Measurements from ENCODE around the gene NUP214. TPM values are rescaled to one million over a fixed set of nuclear protein-coding genes. Genes with fewer than 3 reads are reported as not detected.

NUP214 gene
- polyA plus RNA-seq (ENCODE audit: insufficient read length) = 75.2 TPM
- long read RNA-seq, donor 1, partial matches to known transcripts = 39 of 41 reads
- long read RNA-seq, donor 1, other reads (novel, unspliced or antisense) = 0 of 41 reads
- long read RNA-seq, donor 2, partial matches to known transcripts = 37 of 37 reads
- long read RNA-seq, donor 2, other reads (novel, unspliced or antisense) = 0 of 37 reads
- long read RNA-seq, donor 3, partial matches to known transcripts = 14 of 14 reads
- long read RNA-seq, donor 3, other reads (novel, unspliced or antisense) = 0 of 14 reads
- long read RNA-seq, donor 4 = 0 reads
- long read RNA-seq, donor 5, partial matches to known transcripts = 13 of 13 reads
- long read RNA-seq, donor 5, other reads (novel, unspliced or antisense) = 0 of 13 reads
- long read RNA-seq, donor 6, partial matches to known transcripts = 5 of 5 reads
- long read RNA-seq, donor 6, other reads (novel, unspliced or antisense) = 0 of 5 reads
- long read RNA-seq, donor 7, partial matches to known transcripts = 14 of 14 reads
- long read RNA-seq, donor 7, other reads (novel, unspliced or antisense) = 0 of 14 reads
- long read RNA-seq, donor 8 = 0 reads

DNA sequence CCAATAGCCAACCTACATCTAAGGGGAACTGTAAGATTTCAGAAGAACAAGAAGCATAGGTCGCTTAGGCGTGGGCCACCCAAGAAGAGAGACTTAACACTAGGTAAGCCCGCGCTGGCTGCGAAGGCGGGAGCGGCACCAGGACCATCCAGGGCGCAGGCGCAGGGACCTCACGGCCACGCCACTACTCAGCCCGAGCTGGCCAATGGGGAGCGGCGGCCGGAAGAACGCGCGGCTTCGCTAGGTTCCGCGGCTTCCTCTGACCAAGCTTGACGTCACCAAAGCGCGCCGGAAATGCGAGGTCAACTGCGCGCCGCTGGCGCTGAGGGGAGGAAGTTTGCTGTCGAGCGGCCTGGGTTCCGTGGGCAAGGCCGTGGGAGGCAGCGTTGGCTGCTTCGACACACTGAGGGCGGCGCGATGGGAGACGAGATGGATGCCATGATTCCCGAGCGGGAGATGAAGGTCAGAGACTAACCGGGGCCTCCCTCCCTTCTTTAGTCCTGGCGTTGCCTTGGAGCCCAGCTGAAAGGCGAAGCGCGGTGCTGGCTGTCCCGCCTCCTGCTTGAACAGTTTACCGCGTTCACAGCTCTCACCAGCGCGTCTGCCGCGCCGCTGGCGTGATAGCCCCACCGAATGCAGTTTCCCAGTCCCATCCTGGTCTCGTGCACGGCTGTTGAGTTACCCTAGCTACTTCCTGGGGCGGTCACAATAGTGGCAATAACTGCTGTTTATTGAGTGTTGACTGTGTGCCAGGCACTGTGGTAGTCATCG lies at the start of gene NUP214:
Gene NUP214, plus strand, starts transcription at position 299 of the 771 bp plus-strand sequence. Its CDS starts 119 bp downstream, at position 418.
- peak; percentile 98 for DNase-seq

- no peak for DNase-seq
Measured at GRCh38 chr9:131076347-131077195, 48.8 kb upstream of the NUP214 start.

DNA sequence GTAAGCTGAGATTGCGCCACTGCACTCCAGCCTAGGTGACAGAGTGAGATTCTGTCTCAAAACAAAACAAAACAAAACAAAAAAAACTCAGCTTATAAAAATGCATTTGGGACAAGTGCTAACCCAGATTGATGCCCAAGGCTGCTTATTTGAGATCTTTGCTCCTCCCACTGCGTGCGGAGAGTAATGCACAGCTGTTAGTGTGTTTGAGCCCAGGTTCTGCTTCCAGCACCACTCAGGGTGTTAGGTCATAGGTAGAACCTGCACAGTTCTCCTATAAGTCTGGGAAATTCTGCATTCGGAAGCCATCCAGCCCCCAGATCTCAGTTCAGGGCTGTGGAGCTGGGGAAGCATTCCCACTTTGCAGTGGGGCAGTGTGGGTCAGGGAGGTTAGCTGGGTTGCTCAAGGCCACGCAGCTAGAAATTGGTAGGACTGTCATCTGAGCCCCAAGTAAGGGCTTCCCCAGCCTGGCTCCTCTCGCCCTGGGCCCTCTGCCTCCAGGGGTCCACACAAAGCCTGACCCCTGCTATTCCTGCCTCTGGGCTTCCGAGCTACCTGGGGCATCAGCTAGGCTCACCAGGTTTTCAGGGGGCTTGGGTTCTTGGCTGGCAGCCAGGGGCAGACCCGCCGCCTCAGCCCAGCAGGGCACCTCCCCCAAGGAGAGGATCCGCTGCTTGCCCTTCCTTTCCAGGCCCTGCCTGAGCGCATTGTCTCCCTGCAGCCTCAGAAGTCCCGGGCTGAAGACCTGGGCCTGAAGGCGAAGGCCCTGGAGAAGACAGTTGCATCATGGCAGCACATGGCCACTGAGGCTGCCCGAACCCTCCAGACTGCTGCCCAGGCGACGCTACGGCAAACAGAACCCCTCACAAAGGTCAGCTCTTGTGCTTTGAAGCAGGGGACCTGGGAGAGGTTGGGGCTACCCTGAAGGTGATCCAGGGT lies 46.7 kb upstream of the NUP214 start:
- DNase-seq = no peak

DNA sequence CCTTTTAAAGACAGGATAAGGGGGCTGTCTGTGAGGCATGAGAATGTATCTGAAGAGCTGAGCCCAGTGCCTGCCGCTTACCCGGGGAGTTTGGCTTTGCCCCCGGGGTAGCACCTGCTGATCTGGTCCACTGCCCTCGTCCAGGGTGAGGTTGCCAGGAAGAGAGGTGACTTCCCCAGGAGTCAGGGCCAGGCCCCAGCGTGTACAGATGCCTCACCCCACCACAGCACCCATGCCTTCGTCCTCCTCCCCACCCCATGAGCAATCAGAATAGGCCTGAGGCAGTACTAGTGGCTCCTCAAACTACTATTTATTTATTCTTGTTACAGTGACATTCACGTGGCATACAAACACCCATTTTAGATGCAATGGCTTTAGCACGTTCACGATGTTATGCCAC lies 44.8 kb upstream of the NUP214 start:
- no peak for DNase-seq

GRCh38 chr9:131081868-131082267 lies 43.5 kb upstream of the NUP214 start:
- no peak for DNase-seq

DNA sequence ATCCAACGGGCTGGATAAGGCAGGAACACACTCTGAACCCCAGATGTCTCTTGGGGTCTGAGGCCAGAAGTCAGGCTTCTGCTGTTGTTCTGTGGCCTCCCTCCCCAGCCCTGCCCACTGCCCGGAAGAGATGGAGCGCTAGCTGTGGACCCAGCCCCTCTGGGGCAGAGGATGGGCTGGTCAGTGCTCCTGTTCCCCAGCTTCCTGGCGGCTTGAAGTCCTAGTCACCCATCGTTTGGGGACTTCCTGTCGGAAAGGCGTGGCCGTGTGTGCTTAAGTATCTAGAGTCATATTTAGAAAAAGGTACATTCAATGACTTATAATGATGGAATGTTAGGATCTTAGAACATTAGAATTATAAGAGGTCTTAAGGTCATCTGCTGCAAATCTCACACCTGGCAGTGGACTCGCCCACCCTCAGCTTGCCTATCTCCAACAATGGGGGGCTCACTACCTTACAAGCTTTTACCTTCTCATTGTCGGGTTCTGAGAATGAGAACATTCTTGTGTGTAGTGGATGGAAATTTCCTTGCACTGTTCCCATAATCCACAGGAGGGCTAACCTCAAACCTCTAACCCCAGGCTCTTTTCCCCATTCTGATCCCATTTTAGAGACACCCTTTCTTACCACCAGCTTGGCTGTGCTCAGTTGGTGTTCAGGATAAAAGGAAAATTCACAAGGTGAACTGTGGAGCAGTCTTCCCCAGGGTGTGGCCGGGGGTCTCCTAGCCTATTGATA lies 42.4 kb upstream of the NUP214 start:
- no peak for DNase-seq

DNA sequence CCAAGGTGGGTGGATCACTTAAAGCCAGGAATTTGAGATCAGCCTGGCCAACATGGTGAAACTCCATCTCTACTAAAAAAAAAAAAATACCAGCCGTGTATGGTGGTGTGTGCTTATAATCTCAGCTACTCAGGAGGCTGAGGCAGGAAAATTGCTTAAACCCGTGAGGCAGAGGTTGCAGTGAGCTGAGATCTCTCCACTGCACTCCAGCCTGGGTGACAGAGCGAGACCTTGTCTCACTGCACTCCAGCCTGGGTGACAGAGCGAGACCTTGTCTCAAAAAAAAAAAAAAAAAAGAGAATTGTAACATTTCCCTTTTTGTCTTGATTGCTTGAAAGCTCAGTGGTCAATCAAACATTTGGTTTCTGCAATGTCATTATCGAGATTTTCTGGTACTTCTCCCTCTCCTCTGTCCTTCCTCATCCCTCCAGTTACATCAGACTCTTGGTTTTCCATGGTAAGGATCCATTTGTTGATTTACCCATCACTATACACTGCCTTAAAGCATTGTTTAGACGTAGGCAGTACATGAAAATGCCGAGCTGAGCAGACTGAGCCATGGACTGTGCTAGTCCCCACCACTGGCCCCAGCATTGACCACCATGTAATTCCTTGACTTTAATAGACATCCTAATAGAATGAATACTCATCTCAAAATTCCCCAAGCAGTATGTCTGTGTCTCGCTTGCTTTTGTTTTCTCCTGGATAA lies 40.6 kb upstream of the NUP214 start:
- no peak for DNase-seq

DNA sequence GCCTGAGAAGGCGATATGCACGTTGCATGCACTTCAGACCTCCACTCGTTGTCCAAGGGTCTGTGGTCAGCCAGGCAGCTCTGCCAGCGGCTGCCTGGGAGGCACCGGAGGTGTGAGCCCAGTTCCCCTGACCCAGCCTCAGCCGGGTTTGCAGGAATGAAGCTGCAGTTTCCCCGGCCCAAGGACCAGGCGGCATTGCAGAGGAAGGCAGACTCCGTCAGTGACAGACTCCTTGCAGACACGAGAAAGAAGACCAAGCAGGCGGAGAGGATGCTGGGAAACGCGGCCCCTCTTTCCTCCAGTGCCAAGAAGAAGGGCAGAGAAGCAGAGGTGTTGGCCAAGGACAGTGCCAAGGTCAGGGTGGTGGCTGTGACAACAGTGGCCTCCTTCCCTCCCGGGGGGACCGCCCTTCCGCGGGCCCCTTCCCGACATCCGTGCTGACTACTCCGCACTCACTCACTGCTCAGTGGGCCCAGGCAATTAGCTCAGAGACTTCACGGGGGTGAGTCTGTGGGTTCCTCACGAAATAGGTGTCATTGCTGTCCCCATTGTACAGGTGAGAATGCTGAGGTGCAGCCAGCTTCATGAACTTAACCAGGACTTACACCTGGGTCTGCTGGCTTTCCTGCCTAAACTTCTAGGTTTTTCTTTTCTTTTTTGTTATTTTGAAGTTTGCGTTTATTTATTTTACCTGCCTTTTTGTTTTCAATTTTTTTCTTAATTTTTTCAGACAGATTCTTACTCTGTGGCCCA lies 39.8 kb upstream of the NUP214 start:
- no peak for DNase-seq

DNA sequence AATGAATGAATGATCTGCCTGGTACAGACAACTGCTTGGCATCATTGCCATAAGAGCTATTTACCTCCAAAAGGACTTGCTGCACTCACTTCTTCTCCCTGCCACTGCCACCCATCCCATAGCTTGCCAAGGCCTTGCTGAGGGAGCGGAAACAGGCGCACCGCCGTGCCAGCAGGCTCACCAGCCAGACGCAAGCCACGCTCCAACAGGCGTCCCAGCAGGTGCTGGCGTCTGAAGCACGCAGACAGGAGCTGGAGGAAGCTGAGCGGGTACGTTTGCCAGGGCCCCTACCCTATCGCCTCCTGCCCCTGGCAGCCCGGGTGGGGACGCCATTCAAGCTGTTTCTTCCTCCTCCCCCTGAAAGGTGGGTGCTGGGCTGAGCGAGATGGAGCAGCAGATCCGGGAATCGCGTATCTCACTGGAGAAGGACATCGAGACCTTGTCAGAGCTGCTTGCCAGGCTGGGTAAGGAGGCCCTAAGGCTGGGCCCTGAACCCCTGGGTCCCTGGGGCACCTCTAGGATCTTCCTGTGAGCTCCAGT lies 38.0 kb upstream of the NUP214 start:
- no peak for DNase-seq

GRCh38 chr9:131090025-131090787 lies 35.2 kb upstream of the NUP214 start:
- no peak for DNase-seq

GRCh38 chr9:131091352-131091992 lies 33.9 kb upstream of the NUP214 start:
- no peak for DNase-seq

- DNase-seq = no peak
Measured at GRCh38 chr9:131092030-131092429, 33.4 kb upstream of the NUP214 start.

- no peak for DNase-seq
Measured at GRCh38 chr9:131092548-131093440, 32.6 kb upstream of the NUP214 start.

DNA sequence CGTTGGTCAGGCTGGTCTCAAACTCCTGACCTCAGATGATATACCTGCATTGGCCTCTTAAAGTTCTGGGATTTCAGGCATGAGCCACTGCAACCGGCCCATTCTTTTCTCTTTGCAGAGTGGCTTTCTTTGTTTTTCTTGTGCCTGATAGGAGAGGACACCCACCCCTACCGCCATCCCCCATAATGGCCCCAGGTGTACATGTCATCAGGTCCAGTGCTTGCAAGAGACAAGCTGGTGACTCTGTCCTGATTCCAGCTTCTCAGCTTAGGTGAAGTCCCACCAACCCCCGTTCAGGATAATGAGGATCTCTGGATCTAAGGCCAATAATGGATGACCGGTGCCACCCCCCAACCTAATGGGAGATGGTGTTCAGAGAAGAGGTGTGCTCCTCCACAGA lies 31.4 kb upstream of the NUP214 start:
- DNase-seq = no peak

DNA sequence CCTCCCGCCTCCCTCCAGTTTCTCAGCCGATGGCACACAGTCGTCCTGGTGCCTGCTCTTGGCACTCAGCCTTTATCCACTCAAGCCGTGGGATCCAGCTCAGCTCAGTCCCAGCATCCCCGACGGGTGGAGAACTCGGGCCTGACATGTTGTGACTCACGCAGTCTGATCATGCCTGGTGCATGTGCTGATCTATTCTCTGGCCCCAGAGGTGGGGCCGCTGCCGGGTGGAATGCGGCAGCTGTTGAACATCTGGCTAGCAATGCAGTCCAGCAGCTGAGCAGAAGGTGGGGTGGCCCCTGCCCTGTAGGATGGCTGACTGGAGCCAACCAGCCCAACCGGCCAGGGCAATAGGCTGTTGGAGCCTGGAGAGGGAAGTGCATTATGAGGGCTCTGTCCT lies 30.8 kb upstream of the NUP214 start:
- no peak for DNase-seq

DNA sequence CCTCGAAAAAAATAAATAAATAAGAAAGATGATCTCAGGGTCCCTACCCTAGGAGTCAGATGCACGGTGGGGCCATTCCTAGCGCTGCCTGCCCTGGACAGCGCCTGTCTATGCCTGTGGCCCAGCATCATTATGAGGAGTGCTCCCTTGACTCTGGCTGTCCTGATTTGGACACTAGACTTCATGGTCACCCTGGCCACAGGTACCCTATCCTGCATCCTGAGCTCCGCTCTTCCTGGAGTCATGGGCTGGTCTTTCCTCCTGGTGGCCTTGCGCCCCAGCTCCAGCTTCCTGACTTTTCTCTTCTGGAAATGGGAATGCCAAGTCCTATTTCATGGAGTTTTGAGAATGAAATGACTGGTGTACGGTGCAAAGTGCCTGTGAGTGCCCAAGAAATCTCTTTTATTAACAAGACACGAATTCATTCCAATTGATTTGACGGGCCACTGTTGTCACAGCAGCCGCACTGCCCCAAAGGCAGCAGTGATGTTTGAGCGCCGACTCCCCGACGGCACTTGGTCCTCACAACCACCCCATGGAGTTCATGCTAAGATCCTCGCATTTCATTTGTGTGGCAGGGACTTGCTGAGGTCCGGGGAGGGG lies 29.6 kb upstream of the NUP214 start:
- no peak for DNase-seq

Data from left kidney (tissue), 8 donors.